IPS-NIHi7 (cell line): Measurements from ENCODE around the gene PTCH1.

Source experiments
- DNase-seq: peaks from one replicate; pipeline ENCODE4 v3.0.0; 2012; ENCODE audit warnings: mixed read lengths; ENCODE audit errors: extremely low spot score

Gene PTCH1

GRCh38 chr9:95463148-95464060 lies 53.4 kb downstream of the PTCH1 start:
- DNase-seq, result no peak

DNA sequence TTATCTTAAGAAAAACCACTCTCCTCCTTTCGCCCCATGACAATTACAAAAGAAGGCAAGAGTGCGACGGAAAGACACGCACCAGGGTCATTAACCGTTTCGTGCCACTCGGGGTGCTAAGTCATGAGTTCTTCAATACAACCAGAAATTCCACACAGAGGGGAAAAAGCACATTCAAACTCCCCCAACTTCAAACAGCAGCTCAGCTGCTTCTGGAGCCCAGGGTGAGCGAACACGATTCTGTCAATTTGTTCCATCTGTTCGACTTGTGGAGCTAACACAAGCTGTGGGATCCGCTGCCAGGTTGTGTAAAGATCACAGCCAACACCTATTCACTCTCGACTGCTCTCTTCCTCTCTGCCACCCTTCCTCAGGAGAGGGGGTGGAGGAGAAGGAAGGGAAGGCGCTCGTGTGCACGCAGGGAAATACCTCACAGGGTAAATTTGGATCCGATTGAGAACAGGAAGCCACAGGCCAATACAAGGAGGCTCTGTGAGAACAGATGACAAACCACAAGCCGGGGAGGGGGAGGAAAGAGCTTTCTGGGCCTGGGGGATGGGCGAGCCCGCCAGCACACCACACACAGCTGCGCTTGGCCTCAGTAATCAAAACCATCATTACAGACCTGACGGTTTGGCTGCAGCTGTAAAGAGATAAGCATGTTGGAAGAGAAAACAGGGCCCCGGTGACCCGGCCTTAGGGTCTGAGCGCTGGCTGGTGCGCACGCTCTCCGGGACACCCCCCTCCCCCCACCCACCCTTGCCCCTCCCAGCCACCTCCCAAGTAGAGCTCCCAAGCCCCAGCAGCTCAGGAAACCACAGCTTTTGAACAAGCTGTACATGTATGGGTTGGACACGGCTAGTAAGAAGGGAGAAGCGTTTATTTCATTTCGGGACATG lies 54.3 kb downstream of the PTCH1 start:
- peak; percentile 73 for DNase-seq

GRCh38 chr9:95461448-95462248 lies 55.1 kb downstream of the PTCH1 start:
- DNase-seq, result no peak

DNA sequence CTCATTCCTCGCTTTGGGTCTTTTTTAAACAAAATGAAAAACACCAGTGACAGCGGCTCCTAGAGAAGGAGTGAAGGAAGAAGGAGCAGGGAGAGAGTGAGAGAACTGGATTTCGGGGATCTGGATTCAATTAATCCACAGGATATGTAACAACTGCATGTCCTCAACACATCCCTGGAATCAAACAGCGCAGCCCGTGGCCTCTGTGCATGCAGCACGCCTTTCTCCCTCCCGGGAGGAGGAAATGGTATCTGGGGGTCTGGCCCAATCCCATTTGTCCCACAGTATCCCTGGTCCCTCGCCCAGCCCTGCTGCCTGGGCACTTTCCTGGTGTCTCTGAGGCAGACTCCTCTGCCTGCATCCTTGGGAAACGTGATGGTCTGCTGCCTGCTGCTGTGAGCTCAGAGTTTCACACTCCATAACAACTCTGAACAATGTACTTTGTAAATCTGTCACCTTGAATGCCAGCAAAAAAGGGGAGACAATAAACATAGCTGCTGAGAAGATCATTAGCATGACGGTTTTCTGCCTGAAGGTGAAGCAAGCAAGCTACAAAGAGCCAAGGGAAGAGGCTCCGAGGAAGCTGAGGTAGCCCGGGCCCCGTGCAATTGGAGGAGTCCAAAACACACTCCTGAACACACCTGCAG lies 56.1 kb downstream of the PTCH1 start:
- no peak for DNase-seq

DNA sequence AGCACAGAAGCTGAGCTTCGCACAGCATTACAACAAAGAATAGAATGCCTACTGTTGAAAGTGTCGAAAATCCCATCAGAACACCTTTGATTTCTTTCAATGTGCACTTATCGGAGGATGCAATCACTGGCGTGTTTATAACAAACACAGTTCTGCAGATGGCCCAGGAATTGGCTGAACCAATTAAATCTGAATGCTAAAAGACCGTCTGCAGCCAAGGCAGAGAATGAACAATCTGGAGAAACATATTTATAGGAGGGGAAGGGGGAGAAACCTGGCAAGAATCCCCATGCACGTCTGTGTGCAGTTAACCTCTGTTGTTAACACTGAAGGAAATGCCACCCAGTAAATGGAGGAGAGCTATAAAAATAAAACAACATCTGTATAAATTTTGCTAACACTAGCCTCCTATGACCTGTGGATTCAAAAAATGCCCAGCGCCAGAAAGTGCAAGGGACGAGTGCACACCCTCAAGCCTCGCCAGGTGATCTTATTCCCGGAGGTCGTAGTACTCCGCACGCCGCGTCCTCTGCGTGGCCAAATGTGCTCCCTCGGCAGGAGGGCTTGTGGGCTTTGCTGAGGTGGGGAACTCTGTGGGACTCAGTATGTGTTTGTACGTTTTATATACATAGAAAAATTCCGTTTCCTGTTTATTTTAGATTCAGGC lies 56.8 kb downstream of the PTCH1 start:
- DNase-seq, result no peak

DNA sequence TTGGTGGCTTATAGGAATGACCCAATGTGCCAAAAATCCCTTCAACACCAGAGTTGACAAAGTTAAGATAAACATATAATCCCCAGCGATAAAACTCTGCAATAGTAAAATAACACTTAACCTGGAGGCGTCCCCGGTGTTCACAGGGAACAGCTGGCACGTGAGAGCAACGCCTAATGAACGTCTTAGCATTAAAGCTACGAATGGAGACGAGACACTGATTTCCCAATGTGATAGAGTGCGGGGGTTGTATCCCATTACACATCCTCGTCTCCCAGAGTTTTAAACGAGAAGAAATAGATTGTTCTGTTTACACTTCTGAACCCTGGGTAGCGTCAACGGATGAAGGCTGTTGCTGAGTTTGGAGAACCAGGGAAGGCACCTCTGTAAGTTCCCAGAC lies 57.6 kb downstream of the PTCH1 start:
- no peak for DNase-seq

- no peak for DNase-seq
These were observed 58.1 kb downstream of the PTCH1 start for GRCh38 chr9:95458666-95459065.

- no peak for DNase-seq
These were observed 59.0 kb downstream of the PTCH1 start for GRCh38 chr9:95457769-95458168.

DNA sequence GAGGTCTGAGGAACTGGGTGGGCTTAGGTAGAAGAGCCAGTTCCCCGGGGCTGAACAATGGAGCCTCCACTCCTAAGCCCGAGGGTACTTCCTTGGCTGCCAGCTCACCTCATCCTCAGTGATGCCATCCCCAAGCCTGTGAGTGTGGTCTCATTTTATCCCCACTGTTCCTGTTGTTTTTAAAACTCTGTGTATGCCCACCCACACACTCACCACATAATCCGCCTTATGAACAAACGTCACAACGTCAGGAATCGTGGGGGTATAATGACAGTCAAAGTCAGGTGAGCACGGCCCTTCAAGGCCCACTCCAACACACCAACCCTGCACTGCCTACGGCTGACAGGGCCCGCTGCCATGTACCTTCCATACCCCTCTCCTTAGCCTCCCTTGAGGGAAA lies 61.1 kb downstream of the PTCH1 start:
- no peak for DNase-seq

DNA sequence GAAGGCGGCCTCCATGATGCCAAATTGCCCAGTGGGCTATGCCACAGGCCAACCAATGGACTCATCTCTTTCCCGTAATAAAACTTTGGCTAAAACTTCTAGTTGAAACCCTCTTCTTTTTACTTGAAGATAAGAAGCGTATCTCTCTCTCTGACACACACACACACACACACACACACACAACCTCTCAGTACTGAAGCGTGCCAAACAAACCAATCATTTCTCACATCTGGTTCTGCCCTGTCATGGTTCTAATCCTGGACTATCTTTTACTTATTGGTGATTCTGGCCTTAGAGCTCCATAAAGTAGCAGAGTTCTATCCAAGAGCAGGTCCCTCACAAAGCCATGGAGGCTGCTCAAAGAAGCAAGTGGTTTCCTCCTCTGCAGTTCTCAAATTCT lies 64.6 kb downstream of the PTCH1 start:
- no peak for DNase-seq

- no peak for DNase-seq
These were observed 65.7 kb downstream of the PTCH1 start for GRCh38 chr9:95451065-95451426.

DNA sequence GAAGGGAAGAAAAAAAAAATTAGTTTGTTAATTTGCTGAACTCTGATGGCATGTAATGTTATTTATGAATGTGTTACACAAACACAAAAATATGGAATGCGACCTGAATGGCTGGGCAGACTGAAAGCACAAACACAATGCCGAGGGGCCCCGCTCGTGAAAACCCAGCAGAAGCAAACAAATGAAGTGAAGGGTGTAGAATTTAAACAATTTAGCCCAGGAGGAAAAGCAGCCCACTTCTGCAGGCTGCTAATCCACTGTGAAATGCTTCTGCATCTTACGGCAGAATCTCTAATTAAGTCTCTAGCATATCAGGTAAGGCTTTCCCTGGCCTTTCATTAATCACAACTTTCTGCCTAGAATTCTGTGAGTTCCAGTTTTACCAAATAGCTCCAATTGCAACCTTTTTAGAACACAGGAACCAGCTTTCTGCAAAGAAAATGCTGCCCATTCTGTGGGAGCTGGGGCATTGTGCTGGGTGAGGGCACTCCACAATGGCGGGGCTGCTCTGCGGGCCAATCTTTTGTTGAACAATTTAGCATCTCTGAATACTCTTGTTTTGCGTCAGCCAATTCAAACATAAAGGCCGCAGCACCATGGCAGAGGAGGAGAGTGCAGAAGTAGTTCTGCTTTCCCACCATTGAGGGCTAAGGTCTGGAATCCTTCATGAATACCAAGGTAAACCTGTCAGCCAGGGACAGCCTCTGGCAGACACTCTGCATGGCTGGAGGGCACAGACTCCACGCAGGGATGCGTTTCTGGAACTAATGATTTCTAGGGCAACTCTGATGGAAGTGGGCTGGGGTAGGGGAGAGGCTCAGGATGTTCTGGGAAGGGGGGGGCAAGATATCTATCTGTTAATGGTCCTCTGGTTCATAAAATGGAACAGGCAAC lies 66.4 kb downstream of the PTCH1 start:
- DNase-seq, result no peak

GRCh38 chr9:95449016-95449415 lies 67.8 kb downstream of the PTCH1 start:
- DNase-seq, result no peak

DNA sequence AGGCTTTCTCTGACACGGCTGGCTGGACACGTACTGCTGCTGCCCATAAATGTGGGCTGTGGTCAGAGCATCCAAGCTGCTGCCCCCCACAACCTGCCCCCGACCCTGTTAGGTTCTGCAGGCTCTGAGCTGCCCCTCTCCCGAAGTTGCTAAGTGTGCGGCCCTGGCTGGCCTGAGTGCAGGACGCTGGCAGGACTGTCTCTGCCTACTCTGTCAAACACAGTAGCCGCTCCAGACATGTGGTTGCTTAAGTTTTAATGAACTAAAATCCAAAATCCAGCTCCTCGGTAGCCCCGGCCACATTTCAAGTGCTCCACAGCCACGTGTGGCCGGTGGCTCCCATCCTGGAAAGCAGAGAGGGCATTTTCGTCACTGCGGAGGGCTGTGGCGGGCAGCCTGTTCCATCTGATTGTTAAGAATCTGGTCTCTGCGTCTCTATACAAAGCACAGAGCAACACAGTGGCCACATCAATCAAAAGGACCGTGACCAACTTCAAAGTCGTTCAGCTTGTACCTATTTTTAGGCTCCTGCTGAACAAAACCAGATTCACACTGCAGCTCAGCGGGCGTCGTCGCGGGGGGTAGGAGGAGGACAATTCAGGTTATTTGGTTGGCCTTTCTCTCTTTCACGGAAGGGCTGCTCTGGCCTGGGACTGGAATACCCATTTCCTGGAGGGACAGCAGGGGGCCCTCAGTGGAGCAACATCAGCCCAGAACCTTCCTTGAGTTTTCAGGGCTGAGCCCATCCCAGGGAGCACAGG lies 68.9 kb downstream of the PTCH1 start:
- DNase-seq, result peak; percentile 79

GRCh38 chr9:95446984-95447383 lies 69.8 kb downstream of the PTCH1 start:
- no peak for DNase-seq

DNA sequence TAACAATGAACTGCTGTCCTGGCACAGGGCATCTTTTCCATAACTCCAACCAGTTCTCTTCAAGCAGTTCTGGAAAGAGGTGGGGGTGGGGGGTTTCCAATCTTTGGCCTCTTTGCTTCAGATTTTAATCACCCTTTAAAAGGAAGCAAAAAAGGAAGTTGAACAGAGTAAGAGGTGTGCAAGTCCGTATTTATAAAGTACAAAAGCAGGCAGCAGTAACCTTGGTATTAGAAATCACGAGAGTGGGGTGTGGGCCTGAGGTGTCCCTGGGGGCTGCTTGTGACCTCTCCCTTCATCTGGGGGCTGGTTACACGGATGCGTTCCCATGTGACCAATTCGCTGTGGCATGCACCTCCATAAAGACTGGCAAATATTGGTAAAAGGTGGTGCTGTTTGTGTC lies 70.5 kb downstream of the PTCH1 start:
- DNase-seq, result no peak

DNA sequence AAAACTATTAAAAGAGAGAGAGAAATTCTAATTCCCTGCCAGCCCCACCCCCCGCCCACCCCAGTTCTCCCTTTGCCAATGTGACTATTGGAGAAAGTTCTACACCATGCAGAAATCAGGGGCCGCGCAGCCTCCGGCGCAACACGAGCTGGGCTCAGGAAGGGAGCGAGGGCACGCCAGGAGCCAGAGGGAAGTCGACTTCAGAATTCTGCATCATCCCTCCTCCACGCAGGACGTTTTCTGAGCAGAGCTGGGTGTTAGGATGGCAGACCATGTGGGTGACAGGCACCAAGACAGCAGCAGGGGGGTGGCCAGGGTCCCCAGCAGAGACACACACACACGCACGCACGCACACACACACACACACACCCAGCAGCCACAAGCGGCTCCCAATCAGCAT lies 72.6 kb downstream of the PTCH1 start:
- no peak for DNase-seq

- DNase-seq, result no peak
These were observed 73.5 kb downstream of the PTCH1 start for GRCh38 chr9:95443301-95443700.

DNA sequence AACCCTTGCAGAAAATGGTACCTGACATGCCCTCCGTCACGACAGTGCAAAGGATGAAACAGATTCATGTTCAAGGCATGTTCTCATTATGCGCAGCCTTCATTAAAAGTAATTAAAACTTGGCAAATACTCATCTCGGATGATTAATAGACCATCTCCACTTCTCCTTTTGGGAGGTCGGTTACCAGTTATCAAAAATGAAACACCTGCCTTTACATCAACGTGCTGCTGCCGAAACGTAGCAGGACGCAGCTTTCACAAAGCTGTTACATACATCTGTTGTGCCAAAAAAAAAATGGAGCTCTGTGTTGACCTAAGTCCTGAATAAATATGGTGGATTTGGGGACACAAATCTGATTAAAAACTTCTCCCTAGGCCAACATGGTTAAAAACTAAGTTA lies 75.7 kb downstream of the PTCH1 start:
- DNase-seq, result no peak
